Activated CD4-positive, CD25-positive, alpha-beta regulatory T cell treated with anti-CD3 and anti-CD28 coated beads, Interleukin-2, amount 50 U/mL, for 24 hours (primary cell): ENCODE results near the gene OTUB1.

Experiments used
- ATAC-seq, 2 donors: fragments of 150-1000 bp; cut with Tn5 transposase; one replicate each; pipeline ENCODE4 v1.10.0; 2021; ENCODE audit warnings: mild to moderate bottlenecking in 1 of 2, moderate library complexity in 1 of 2

The OTUB1 gene

DNA sequence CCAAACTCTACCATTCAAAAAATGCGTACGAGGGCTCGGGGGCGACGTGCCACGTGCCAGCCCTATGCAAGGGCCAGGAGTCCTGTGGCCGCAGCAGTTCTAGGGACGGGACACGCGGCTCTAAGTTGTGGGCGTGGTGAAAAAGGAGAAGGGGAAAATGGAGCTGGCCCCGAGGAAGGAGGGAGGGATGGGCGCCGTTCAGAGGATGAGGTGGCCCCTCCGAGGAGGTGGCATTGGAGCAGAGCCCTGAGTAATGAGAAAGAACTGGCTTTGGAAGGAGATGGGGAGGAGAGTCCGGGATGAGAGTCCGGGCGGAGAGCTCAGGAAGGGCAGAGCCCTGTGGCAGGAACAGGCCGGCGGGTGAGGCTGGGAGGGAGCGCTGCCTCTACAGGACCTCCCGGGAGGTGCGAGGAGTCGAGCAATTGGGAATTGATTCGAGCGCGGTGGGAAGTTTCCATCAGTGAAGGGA lies 21.0 kb downstream of the OTUB1 start:
- ATAC-seq, result no peak

DNA sequence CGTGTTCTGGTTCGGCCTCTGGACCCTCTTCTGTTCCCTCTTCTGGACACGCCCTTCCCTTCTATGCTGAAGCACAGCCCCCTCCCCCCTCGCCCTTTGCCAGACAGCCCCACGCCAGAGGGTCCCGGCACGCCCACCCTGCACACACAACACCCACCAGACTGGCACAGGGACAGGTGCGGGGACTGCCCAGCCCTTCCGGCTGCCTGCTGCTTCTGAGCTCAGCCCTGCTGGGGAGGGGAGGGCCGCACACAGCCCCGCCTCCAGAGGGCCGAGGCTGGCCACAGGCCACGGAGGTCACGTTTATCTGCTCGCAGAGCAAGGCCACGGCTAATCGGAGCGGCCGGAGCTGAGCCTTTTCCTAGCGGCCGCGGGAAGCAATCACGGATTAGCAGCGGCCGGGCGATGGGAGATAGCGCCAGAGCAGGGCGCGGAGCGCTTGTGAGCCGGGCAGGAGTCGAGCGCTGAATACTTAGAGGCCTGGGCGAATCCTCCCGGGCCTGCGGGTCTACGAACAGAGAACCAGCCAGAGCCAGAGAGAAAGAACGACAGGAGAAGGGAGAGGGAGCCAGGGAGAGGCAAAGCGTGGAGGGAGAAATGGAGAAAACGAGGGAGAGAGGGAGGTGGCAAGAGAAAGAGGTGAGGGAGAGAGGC lies 21.5 kb downstream of the OTUB1 start:
- peak; percentile 33 to 56 for ATAC-seq

DNA sequence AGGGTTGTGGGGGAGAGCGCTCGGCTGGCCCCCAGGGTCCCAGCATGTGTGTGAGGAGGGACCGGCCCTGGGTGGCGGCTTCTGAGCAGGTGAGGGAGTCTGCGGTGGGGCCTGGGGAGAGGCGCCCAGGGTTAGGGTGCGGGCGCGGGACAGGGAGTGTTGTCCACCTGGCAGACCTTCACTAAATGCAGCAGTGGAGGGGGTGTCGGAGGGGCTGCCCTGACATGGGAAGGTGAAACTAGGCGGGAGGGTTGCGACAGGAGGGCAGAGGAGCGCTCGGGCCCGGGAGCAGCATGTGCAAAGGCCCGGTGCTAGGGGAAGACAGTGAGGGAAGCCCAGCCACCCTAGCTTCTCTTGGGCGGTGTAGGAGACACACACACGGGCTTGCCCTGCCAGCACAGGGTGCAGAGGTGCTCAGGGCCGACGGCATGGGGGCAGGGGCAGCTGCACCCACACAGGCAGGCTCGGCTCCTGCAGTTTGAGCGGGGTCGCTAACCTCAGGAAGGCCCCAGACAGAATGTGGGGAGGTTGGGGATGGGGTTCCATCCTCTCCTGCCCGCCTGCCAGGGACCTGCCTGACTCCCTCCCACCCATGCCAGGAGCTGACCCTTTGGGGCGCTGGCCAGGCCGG lies 22.2 kb downstream of the OTUB1 start:
- ATAC-seq, result no peak

DNA sequence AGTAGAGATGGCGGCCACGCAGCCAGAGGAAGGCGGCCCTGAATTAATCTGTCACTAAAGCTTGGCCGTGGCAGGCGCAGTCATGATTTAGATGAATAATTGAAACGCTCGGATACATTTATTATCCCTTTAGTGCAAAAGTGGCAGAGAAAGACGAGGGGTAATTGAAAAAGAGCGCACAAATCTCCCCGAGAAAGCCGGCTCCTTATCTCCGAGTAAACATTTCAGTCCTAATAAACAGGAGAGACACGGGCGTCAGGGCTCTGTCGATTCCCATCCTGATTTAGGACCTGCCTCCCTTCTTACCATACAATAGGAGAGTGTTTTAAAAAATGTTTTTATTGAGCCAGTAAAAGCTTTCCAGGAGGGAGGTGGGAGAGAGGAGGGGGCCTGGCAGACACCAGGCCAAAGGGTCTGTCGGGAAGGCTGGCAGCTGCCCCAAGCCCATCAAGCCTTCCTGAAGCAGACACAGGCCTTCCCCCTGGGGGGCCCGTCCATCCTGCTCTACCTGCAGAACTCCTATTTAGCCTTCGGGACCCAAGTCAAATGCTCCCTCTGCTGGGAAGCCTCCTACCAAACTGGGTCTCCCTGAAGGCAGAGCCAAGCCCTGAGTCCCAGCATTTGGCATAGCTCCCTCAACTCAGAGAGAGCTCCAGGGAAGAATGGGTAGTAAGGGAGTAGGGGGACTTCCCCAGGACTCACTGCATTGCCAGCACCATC lies 22.8 kb downstream of the OTUB1 start:
- ATAC-seq, result no peak

DNA sequence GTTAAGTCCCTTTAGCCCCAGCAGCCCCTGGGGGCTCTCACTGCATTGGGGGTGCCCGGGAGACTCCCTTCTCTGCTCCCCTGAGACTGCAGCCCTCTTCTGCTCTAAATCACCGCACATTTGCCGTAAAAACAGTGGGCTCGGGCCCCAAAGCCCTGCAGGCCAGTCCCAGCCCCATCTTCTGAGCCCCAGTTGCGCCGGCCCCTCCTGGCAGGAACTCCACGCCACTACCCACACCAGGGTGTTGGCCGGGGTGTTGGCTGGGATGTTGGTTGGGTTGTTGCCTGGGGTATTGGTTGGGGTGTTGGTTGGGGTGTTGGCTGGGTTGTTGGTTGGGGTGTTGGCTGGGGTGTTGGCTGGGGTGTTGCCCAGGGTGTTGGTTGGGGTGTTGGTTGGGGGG lies 23.5 kb downstream of the OTUB1 start:
- ATAC-seq, result no peak

DNA sequence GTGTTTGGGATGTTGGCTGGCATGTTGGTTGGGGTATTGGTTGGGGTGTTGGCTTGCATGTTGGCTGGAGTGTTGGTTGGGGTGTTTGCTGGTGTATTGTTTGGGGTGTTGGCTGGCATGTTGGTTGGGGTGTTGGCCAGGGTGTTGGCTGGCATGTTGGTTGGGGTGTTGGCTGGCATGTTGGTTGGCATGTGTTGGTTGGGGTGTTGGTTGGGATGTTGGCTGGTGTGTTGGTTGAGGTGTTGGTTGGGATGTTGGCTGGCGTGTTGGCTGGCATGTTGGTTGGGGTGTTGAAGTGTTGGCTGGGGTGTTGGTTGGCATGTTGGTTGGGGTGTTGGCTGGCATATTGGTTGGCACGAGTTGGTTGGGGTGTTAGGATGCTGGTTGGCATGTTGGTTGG lies 24.5 kb downstream of the OTUB1 start:
- ATAC-seq, result no peak

DNA sequence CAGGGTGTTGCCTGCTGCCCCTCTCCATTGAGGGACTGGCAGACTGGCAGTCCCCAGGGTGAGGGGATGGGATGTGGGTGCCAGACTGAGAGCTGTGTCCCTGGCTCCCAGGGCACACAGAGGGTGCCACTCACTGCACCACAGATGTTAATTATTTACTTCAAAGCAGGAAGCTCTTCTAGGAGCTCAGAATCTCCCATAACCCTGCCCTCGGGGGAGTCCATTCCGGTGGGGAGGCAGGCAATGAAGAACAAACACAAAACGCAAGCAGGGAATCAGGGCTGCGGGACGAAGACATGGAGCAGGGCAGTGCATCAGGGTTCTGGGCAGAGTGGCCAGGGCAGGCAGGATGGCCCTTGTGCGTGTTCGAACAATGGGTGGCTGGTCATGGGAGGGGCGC lies 25.1 kb downstream of the OTUB1 start:
- no peak for ATAC-seq

DNA sequence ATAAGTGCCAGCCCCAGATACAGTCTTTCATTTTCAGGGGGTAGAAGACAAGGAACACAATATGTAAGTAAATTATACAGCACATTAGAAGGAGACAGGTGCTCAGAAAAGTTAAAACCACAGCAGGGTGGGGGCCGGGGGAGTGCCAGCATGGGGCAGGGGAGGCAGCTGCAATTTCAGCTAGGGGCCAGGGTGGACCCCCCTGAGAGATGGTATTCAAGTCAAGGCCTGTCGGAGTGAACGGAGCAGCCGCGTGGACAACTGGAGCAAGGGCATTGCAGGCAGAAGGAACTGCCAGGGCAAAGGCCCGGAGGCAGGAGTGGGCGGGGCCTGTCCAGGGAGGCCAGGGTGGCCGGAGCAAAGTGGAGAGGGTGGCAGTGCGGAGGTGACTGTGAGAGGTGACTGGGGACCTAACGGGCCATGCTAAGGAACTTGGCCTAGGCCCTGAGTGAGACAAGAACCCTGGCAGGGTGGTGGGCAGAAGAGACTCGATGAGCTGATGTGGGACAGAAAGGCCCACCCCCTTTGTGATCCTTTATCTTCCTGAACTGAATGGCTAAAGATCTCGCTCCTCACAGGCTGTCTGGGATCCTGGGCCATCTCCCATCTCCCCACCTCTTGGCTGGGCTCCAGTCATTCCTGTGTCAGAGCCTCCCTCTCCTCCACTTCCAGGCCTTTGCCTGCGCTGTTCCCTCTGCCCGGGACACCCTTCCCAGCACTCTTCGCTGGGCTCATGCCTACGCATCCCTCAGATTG lies 27.1 kb downstream of the OTUB1 start:
- no peak for ATAC-seq

DNA sequence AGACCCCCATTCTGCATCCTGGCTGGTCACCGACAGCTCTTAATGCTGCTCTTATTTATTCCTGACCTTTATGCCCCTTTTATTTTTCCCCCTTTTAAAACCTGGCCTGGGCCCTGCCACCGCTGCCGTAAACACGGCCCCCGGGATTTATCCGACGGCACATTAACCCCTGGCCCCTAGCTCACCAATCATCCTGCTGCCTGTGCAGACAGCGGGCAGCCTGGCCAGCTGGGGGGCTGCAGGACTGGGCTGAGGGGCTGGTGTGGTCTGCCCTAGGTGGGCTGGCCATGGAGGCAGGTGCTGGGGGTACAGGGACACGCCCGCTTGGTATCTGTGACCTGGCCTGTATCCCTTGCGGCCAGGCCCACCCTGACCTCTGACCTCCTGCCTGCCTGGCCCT lies 28.1 kb downstream of the OTUB1 start:
- no peak for ATAC-seq

DNA sequence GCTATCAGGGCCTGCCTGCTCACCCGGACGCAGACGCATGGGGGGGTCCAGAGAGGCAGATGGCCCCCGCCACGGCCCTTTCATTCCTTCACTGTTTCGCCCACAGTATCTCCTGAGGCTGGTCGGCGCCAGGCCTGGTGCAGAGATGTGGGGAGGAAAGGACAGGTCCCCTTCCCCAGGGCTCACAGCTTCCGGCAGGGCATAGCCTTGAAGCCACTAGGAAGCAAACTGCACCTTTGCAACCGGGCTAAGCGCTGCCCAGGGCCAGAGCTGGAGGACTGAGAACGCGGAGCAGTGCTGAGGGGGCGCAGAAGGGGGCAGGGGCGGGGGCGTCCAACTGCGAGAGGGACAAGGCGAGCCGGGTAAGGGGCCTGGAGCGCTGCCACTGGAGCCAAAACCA lies 29.3 kb downstream of the OTUB1 start:
- ATAC-seq, result no peak

DNA sequence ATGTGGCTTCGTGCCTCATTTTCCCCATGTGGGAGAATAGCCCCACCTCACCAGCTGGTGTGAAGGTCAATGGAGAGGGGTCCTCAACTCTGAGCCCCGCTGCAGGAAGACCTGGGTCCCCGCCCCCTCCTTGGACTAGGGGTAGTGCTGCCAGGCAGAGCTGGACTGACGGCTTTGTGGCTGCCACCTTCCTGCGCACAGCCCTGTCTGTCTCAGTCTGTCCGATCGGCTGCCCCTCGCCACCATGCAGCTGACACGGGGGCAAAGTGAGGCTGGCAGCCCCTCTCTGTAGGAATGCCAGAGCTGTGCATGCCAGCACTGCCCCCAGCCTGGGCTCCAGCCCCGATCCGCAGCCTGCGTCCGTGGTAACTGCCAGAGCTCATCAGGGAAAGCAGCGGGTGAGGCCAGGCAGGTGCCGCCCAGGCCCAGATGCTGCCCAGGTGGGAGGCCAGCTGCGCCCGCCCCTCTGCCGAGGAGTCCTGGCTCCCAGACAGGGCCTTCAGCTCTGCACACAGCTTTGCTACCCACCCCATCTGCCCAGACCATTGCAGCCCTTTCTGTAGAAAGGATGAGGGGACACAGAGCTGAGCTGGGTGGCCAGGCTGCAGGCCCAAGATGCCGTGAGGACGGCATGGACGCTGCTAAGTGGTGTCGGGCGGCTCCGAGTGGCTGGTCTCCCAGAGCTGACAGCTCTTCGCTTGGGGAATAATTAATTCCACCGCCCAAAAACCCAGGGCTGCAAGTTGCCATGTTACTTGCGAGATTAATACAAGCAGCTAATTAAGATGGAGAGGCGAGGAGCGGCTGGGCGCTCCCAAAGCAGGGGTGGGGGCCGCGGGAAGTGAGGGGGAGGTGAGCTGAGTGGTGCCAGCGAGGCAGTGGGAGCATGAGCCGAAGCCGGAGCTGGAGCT lies 30.0 kb downstream of the OTUB1 start:
- ATAC-seq, result no peak

DNA sequence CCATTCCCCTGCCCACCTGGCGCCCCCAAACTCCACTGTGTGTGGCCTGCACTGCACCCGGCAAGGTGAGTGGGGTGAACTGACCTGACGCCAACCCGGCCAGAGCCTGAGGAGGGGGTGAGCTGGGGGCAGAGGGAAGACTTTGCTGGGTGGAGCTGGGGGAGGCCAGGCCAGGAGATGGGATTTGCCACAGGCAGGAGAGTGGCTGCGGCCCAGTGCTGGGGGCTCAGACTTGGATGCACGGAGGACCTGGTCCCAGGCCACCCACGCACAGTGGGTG lies 31.6 kb downstream of the OTUB1 start:
- ATAC-seq, result no peak

DNA sequence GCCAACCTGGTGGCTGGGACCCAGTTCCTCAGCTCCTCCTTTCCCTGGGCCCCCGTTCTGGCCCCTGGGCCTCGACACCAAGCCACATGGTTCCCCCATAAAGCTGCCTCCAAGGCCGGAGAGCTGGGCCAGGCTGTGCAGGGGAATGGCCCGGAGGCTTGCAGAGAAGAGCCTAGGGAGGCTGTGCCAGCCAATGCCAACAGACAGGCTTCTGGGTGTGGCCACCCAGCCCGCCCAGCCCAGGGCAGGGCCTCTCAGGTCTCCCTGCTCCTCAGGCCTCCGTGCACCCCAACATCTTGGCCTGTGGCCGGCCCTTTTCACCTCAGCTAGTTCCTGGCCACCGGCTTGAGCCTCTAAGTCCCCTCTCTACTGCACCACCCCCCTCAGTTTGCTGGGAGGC lies 32.1 kb downstream of the OTUB1 start:
- no peak for ATAC-seq

DNA sequence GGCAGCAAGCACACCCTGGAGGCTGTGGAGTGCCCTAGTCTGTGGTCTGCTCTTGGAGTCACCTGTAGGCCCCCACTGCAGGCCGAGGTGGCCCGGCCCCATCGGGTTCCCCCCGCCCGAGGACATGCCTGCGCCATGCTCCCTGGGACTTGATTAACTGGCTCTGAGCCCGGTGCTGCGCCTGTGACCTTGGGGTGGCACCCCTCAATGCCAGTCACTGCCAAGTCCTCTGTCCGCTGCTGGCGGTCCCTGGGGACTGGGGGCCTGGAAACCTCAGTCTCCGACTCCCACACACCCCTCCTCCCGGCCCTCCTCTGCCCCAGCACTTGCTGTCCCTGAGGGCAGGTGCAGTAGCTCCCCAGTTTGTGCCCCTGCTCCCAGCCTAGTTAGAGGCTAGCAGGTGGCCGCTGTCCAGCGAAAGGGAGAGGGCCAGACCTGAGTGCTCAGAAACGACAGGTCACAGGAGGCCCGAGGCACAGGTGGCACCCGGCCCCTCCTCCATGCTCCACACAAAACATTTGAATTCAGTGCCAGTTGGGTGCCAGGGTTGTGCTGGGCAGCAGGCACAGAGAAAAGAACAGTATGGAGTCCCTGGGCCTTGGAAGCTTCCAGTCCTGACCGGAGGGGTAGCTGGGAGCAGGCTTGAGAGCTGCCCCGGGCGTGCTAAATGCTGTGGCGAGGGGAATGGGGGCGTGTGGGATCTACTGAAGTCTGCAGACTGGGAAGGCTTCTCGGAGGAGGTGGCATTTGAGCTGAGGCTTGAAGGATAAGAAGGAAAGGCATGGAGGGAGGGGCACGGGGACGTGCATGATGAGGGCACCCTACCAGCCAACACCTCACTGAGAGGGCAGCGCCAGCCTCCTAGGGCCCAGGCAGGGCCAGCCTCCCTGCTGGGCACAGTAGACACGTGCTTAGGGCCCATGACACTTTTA lies 33.1 kb downstream of the OTUB1 start:
- no peak for ATAC-seq

DNA sequence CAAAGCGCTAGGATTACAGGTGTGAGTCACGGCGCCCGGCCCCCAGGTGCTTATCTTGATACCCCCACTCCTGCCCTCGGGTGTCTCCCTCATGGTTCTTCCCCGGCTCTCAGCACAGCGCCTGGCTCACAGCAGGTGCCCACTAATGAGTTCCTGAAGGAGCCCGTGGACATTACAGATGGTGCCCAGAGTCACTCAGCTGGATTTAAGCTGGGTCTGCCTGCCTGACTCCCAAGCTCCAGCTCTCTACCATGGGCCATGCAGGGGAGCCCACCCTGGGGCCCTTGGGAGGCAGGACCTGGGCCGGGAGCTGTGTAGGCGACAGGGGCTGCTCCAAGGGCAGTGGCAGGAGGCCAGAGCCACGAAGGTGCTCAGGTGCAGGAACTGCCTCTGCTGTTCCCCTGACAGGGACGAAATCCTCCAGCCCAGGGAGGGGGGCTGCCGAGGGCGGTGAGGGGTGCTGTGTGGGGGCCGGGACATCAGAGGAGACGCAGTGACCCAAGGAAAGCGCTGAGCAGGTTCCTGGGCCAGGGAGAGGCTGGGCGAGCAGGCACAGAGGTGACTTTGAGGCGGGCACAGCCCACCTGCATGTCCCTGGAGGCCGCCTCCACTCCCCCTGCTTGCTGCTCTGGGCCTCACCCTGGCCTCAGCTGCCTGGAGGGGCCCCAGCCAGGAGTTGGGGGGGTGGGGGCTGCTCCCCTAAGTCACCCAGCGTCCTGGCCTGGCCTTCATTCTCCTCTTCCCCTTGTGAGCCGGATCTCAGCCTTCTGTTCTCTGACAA lies 34.9 kb downstream of the OTUB1 start:
- no peak for ATAC-seq

DNA sequence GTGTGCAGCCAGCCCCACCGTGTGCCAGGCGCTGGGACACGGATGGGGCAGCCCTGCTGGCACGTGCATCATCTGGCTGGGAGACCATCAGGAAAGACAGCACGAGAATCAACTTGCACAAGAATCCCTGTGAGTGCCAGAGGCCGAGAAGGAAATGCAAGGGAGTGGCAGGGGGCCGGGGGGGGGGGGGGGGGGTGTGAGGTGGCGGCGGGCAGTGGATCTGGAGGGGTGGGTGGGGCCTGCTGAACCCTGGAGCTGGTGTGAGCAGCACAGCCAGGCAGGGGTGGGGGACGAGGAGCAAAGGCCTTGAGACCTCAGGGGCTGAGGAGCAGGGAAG lies 35.5 kb downstream of the OTUB1 start:
- ATAC-seq, result no peak

DNA sequence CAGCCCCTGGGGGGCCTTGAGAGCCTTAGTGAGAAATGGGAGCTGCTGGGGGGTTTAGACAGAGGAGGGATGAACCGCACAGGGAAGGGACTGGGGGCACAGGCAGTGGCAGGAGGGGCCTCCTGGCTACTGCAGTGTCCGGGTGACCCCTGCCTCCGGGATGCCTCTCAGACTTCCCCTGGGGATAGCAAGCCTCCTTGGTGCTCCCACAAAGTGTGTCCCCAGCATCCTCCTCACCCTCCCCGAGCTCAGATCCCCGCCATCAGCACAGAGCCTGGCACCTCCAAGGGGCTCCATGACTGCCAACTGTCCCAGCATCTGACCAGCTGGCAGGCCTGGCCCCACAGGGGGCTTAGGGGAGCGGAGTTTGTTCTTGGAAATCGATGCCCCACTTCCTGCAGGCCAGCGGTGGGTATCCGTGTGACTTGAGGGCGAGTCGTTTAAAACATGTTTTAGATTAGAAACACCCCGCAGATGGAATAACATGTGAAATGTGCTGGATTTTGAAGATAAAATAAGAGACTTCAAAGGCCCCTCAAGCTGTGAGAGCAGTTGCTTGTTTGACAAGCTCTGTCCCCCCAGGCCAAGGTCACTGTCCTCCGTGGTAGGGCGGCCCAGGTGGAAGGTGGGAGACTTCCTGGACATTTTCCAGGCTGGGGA lies 36.0 kb downstream of the OTUB1 start:
- ATAC-seq, result no peak

DNA sequence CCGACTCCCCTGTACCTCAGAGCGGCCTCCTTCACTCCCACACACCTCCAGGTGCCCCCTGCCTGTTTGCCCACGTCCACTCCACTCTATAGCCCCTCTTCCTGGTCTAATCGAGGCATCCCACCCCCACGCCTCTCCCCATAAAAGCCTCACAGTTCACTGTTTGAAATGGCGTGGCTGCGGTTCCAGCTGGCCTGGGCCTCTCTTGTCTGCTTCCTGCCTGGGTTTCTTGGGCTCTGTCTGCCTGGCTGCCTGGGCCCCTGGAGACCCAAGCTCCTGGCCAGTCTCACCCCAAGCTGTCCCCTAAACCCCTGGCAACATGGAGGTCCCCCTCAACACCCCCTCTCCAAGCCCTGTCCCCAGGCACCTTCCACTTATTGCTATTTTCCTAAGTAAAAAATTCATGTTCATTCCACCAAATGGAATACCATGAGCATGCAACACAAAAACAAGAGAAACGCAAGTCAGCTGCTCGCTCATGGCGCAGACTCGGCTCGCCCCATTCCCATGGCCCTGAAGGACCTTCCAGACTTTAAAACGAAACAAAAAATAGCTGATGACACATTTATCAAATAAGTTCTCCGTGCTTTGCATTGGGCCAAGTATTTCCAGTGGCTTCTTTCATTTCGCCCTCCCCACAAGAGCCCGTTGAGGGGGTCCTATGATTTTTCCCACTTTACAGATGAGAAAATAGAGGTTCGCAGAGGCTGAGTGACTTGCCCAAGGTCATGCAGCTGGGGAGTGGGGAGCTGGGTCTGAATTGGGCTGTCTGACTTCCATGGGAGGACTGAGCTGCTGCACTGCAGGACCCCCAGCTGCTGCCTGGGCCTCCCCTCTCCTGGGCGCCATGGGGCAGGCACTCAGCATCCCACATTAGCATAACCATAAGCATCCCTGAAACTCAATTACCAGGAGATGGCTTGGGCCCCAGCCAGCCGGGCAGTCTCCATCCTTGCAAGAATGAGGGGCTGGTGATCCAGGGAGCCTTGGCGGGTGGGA lies 37.8 kb downstream of the OTUB1 start:
- ATAC-seq, result no peak

DNA sequence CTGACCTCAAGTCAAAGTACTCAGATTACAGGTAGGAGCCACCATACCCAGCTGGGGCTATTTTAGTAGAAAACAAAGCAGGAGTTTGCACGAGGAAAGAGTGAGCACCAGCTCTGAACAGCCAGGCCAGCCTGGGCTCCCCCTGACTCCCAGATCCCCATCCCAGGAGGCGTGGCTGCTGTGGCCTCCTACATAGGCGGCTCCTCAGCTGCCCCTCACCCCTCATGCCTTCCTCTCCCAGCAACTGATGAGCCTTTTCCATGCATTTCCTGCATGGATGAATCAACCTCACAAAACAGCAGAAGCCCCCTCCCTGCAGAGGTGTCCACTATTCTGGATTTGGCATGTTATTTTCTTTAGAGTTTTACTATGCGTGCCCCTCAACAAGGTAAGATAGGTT lies 39.0 kb downstream of the OTUB1 start:
- ATAC-seq, result no peak
